ENCODE results near the gene GADL1. TPM values are rescaled to one million over a fixed set of nuclear protein-coding genes. Genes with fewer than 3 reads are reported as not detected.

The GADL1 gene
- total and polyA plus RNA-seq, 9 donors, result 0.01 to 13.3 (median 0.23) TPM; not detected in 3

- TF ChIP-seq POLR2A (IDR thresholded peaks at IDR 0.05), result no peak
- TF ChIP-seq CTCF (IDR thresholded peaks at IDR 0.05), result no peak
- no peak for TF ChIP-seq EP300 (IDR thresholded peaks at IDR 0.05)
- Histone ChIP-seq H3K27ac (no peak overlapping the region), H3K4me3 (no peak overlapping the region), H3K27me3 (no peaks in the 10 kb centered on the region), H3K4me1 (ENCODE audit: insufficient read depth) (peaks cover 2% of the 10 kb centered on the region), H3K36me3 (no peaks in the 10 kb centered on the region), H3K9me3 (peaks cover 0 to 6% of the 10 kb centered on the region in 2 donors)
- WGBS, 3 donors, result 96% methylated on average over 4 of the region's 4 CpGs
- no peak for DNase-seq
- intact Hi-C loops (cut with DNase I), result loop anchor here in 2 of 4 donors (10.0 kb wide), 2 partner anchors 495 to 655 kb away; no protein-coding TSS in a partner anchor
Observed at GRCh38 chr3:30699927-30700326, 194.5 kb downstream of the GADL1 start.

- 24 to 83% (median 55%) methylated on average over 2 of the region's 2 CpGs for WGBS, 3 donors
- DNase-seq, result no peak
- H3K4me1 ChIP-seq (ENCODE audit: insufficient read depth), result peaks cover 2% of the 10 kb centered on the region
- H3K4me3 ChIP-seq, result no peak overlapping the region
- intact Hi-C loops (cut with DNase I), result loop anchor here in 2 of 4 donors (10.0 kb wide), 2 partner anchors 494 to 654 kb away; no protein-coding TSS in a partner anchor
- TF ChIP-seq CTCF (IDR thresholded peaks at IDR 0.05), result no peak
- TF ChIP-seq POLR2A (IDR thresholded peaks at IDR 0.05), result no peak
- no peak for TF ChIP-seq EP300 (IDR thresholded peaks at IDR 0.05)
- H3K36me3 ChIP-seq, result no peaks in the 10 kb centered on the region
- peaks cover 0 to 6% of the 10 kb centered on the region in 2 donors for H3K9me3 ChIP-seq
- no peaks in the 10 kb centered on the region for H3K27me3 ChIP-seq
- H3K27ac ChIP-seq, result no peak overlapping the region
Observed at GRCh38 chr3:30698549-30698948, 195.9 kb downstream of the GADL1 start.

GRCh38 chr3:30696896-30697295 is 197.6 kb downstream of the GADL1 start:
- no peak overlapping the region for H3K4me3 ChIP-seq
- no peaks in the 10 kb centered on the region for H3K9me3 ChIP-seq
- WGBS, 3 donors, result 56 to 73% (median 57%) methylated on average over 2 of the region's 2 CpGs
- no peaks in the 10 kb centered on the region for H3K36me3 ChIP-seq
- H3K27me3 ChIP-seq, result no peaks in the 10 kb centered on the region
- peaks cover 2% of the 10 kb centered on the region for H3K4me1 ChIP-seq (ENCODE audit: insufficient read depth)
- H3K27ac ChIP-seq, result no peak overlapping the region
- TF ChIP-seq CTCF (IDR thresholded peaks at IDR 0.05) (no peak), EP300 (IDR thresholded peaks at IDR 0.05) (no peak), POLR2A (IDR thresholded peaks at IDR 0.05) (no peak)
- DNase-seq, result no peak
- intact Hi-C loops (cut with DNase I), result loop anchor here in 2 of 4 donors (10.0 kb wide), 2 partner anchors 492 to 652 kb away; no protein-coding TSS in a partner anchor

GRCh38 chr3:30696403-30696819 is 198.1 kb downstream of the GADL1 start:
- H3K36me3 ChIP-seq, result no peaks in the 10 kb centered on the region
- TF ChIP-seq POLR2A (IDR thresholded peaks at IDR 0.05) (no peak), EP300 (IDR thresholded peaks at IDR 0.05) (no peak), CTCF (IDR thresholded peaks at IDR 0.05) (no peak)
- no peak overlapping the region for H3K4me3 ChIP-seq
- no peaks in the 10 kb centered on the region for H3K27me3 ChIP-seq
- peaks cover 2% of the 10 kb centered on the region for H3K4me1 ChIP-seq (ENCODE audit: insufficient read depth)
- no peaks in the 10 kb centered on the region for H3K9me3 ChIP-seq
- WGBS, 3 donors, result 0 to 3% (median 1%) methylated on average over 3 of the region's 3 CpGs
- DNase-seq, result peak in 4 of 5 donors; percentile 40 to 78 (median 50)
- intact Hi-C loops (cut with DNase I), result loop anchor here in 2 of 4 donors (10.0 kb wide), 2 partner anchors 492 to 652 kb away; no protein-coding TSS in a partner anchor
- no peak overlapping the region for H3K27ac ChIP-seq
